ENCODE measurements around the gene ST6GALNAC4.

ST6GALNAC4 gene

GRCh38 chr9:127915325-127915752, 1.5 kb downstream of the ST6GALNAC4 start:
- H3K27ac ChIP-seq (ENCODE audit: low read depth, low read length), result peak overlapping the region; percentile 91
- no peak for TF ChIP-seq EZH2phosphoT487 (IDR thresholded peaks at IDR 0.05; ENCODE audit: borderline replicate concordance, low read length)
- TF ChIP-seq, protein P1, sequence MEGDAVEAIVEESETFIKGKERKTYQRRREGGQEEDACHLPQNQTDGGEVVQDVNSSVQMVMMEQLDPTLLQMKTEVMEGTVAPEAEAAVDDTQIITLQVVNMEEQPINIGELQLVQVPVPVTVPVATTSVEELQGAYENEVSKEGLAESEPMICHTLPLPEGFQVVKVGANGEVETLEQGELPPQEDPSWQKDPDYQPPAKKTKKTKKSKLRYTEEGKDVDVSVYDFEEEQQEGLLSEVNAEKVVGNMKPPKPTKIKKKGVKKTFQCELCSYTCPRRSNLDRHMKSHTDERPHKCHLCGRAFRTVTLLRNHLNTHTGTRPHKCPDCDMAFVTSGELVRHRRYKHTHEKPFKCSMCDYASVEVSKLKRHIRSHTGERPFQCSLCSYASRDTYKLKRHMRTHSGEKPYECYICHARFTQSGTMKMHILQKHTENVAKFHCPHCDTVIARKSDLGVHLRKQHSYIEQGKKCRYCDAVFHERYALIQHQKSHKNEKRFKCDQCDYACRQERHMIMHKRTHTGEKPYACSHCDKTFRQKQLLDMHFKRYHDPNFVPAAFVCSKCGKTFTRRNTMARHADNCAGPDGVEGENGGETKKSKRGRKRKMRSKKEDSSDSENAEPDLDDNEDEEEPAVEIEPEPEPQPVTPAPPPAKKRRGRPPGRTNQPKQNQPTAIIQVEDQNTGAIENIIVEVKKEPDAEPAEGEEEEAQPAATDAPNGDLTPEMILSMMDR (IDR thresholded peaks at IDR 0.05; ENCODE audit: low read depth, low read length, poor library complexity, severe bottlenecking), result no peak
- H3K9me3 ChIP-seq (ENCODE audit: control insufficient read depth, insufficient read depth, low read length), result no peaks in the 10 kb centered on the region
- peak overlapping the region; percentile 97 for H3K4me3 ChIP-seq (ENCODE audit: low read length)
- H4K20me1 ChIP-seq (ENCODE audit: control insufficient read depth, insufficient read depth, low read depth, low read length), result no peaks in the 10 kb centered on the region
- peak overlapping the region; percentile 99 for H3K4me2 ChIP-seq (ENCODE audit: low read length)
- peaks cover 12% of the 10 kb centered on the region for H3F3A ChIP-seq (ENCODE audit: control insufficient read depth, insufficient read depth)
- peaks cover 22% of the 10 kb centered on the region for H3K79me2 ChIP-seq (ENCODE audit: control insufficient read depth, low read length)
- no peaks in the 10 kb centered on the region for H3K27me3 ChIP-seq (ENCODE audit: control insufficient read depth, low read length)
- H3K4me1 ChIP-seq (ENCODE audit: control insufficient read depth, low read length), result peaks cover 68% of the 10 kb centered on the region
- peaks cover 50% of the 10 kb centered on the region for H3K36me3 ChIP-seq (ENCODE audit: control insufficient read depth, low read length)
- H3K9me2 ChIP-seq (replicated peaks; ENCODE audit: control insufficient read depth, low read length), result no peaks in the 10 kb centered on the region

GRCh38 chr9:127913682-127914081, 3.2 kb downstream of the ST6GALNAC4 start:
- Histone ChIP-seq H3K9me3 (ENCODE audit: control insufficient read depth, insufficient read depth, low read length) (no peaks in the 10 kb centered on the region), H4K20me1 (ENCODE audit: control insufficient read depth, insufficient read depth, low read depth, low read length) (no peaks in the 10 kb centered on the region), H3K4me3 (ENCODE audit: low read length) (no peak overlapping the region), H3K27me3 (ENCODE audit: control insufficient read depth, low read length) (no peaks in the 10 kb centered on the region), H3K4me2 (ENCODE audit: low read length) (no peak overlapping the region), H3K4me1 (ENCODE audit: control insufficient read depth, low read length) (peaks cover 60% of the 10 kb centered on the region), H3K36me3 (ENCODE audit: control insufficient read depth, low read length) (peaks cover 60% of the 10 kb centered on the region), H3K9me2 (replicated peaks; ENCODE audit: control insufficient read depth, low read length) (no peaks in the 10 kb centered on the region), H3K79me2 (ENCODE audit: control insufficient read depth, low read length) (peaks cover 22% of the 10 kb centered on the region), H3K27ac (ENCODE audit: low read depth, low read length) (no peak overlapping the region), H3F3A (ENCODE audit: control insufficient read depth, insufficient read depth) (peaks cover 9% of the 10 kb centered on the region)
- TF ChIP-seq EZH2phosphoT487 (IDR thresholded peaks at IDR 0.05; ENCODE audit: borderline replicate concordance, low read length), result no peak

DNA sequence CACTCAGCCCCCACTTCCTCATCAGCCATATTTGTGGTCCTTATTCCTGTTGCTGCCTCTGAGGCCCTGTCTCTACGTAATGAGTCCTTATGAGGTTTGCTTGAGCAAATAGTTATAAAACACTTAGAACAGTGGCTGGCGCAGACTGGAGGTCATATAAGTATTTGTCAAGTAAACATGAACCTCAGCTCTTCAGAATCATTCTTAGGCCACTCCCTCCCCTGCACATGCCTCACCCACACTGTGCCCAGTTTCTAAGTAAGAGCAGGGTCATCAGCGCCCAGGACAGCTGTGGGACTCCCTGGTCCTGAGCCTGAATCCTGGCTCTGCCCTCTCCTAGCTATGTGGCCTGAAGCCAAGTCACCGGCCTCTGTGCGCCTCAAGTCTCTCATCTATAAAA, 4.0 kb downstream of the ST6GALNAC4 start:
- Histone ChIP-seq H3K4me1 (ENCODE audit: control insufficient read depth, low read length) (peaks cover 52% of the 10 kb centered on the region), H4K20me1 (ENCODE audit: control insufficient read depth, insufficient read depth, low read depth, low read length) (no peaks in the 10 kb centered on the region), H3K4me2 (ENCODE audit: low read length) (no peak overlapping the region), H3K9me2 (replicated peaks; ENCODE audit: control insufficient read depth, low read length) (no peaks in the 10 kb centered on the region), H3K4me3 (ENCODE audit: low read length) (no peak overlapping the region), H3K79me2 (ENCODE audit: control insufficient read depth, low read length) (peaks cover 22% of the 10 kb centered on the region), H3K27ac (ENCODE audit: low read depth, low read length) (no peak overlapping the region), H3K27me3 (ENCODE audit: control insufficient read depth, low read length) (no peaks in the 10 kb centered on the region), H3F3A (ENCODE audit: control insufficient read depth, insufficient read depth) (peaks cover 9% of the 10 kb centered on the region), H3K36me3 (ENCODE audit: control insufficient read depth, low read length) (peaks cover 68% of the 10 kb centered on the region), H3K9me3 (ENCODE audit: control insufficient read depth, insufficient read depth, low read length) (no peaks in the 10 kb centered on the region)
- TF ChIP-seq, protein P1 (IDR thresholded peaks at IDR 0.05; ENCODE audit: low read depth, low read length, poor library complexity, severe bottlenecking), result no peak
- TF ChIP-seq EZH2phosphoT487 (IDR thresholded peaks at IDR 0.05; ENCODE audit: borderline replicate concordance, low read length), result no peak

DNA sequence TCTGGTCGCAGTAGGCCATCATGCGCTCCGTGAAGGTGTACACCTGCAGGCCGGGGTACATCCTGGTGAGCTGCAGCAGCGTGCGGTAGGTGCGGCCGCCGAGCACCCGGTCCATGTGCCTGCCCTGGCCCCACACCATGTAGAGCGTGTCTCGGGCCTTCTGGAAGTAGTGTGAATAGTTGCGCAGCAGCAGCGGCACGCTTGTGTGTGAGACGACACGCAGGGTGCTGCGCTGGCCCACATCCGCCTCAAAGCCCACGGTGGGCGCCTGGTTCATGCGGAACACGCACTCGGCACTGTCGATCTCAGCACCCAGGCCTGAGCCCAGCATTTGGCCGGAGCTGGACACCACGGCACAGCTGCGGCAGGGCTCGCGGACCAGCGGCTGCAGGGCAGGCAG, 4.5 kb downstream of the ST6GALNAC4 start:
- no peaks in the 10 kb centered on the region for H3K9me3 ChIP-seq (ENCODE audit: control insufficient read depth, insufficient read depth, low read length)
- H3K4me2 ChIP-seq (ENCODE audit: low read length), result peak overlapping the region; percentile 30; the same call in 1 of the 2 replicates
- H3K4me3 ChIP-seq (ENCODE audit: low read length), result no peak overlapping the region
- peaks cover 70% of the 10 kb centered on the region for H3K36me3 ChIP-seq (ENCODE audit: control insufficient read depth, low read length)
- peaks cover 6% of the 10 kb centered on the region for H3F3A ChIP-seq (ENCODE audit: control insufficient read depth, insufficient read depth)
- H3K27me3 ChIP-seq (ENCODE audit: control insufficient read depth, low read length), result no peaks in the 10 kb centered on the region
- peaks cover 22% of the 10 kb centered on the region for H3K79me2 ChIP-seq (ENCODE audit: control insufficient read depth, low read length)
- no peak overlapping the region for H3K27ac ChIP-seq (ENCODE audit: low read depth, low read length)
- peaks cover 47% of the 10 kb centered on the region for H3K4me1 ChIP-seq (ENCODE audit: control insufficient read depth, low read length)
- TF ChIP-seq EZH2phosphoT487 (IDR thresholded peaks at IDR 0.05; ENCODE audit: borderline replicate concordance, low read length), result no peak
- TF ChIP-seq, protein P1 (IDR thresholded peaks at IDR 0.05; ENCODE audit: low read depth, low read length, poor library complexity, severe bottlenecking), result no peak
- H3K9me2 ChIP-seq (replicated peaks; ENCODE audit: control insufficient read depth, low read length), result no peaks in the 10 kb centered on the region
- H4K20me1 ChIP-seq (ENCODE audit: control insufficient read depth, insufficient read depth, low read depth, low read length), result no peaks in the 10 kb centered on the region

Data from DOHH2 (cell line).